GM19467 (cell line): Measurements from ENCODE around the gene SERTAD2.

Experiments used
- ATAC-seq: cut with Tn5 transposase; IDR thresholded peaks from one replicate; pipeline ENCODE4 v1.9.1; 2021; ENCODE audit warnings: mild to moderate bottlenecking, moderate library complexity; ENCODE audit not compliant: unreplicated experiment

The SERTAD2 gene

DNA sequence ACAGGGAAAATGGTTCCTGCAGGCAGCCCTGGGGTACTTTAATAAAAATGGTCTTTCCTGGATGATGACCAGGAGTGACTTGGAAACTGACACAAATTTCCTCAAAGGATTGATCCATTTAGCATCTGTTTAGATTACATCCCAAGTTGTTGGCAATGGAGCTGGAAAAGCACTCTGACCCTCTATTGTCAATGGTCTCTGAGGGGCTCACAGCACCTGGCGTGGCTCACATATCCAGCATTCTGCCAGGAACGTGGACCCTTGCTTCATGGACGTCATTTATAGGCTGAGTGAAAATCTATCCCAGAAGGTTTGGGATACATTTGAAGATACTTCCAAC, 43.8 kb downstream of the SERTAD2 start:
- ATAC-seq = no peak

- ATAC-seq = peak; percentile 39
Measured at GRCh38 chr2:64609227-64609941, 44.3 kb downstream of the SERTAD2 start.

DNA sequence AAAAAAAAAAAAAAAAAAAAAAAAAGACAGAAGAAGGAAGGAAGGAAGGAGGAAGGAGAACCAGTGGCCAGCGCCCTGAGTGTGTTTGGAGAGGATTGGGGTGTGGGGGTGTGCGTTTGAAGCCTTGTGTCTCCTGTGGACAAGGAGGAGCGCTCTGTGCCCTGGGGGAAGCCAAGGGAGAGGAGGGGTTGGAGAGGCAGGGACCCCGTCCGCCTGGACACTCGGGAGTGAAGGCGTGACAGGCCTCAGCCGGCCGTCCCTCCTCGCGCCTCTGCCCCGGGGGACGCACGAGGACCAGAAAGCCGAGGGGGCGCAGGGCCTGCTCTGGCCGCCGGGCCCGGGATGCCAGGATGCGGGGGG, 44.9 kb downstream of the SERTAD2 start:
- ATAC-seq = peak; percentile 2

- ATAC-seq = no peak
Measured at GRCh38 chr2:64607381-64608304, 46.1 kb downstream of the SERTAD2 start.

GRCh38 chr2:64606479-64607363, 47.0 kb downstream of the SERTAD2 start:
- ATAC-seq = peak; percentile 90

- ATAC-seq = no peak
Measured at GRCh38 chr2:64605991-64606478, 47.7 kb downstream of the SERTAD2 start.

- ATAC-seq = no peak
Measured at GRCh38 chr2:64605026-64605471, 48.7 kb downstream of the SERTAD2 start.

DNA sequence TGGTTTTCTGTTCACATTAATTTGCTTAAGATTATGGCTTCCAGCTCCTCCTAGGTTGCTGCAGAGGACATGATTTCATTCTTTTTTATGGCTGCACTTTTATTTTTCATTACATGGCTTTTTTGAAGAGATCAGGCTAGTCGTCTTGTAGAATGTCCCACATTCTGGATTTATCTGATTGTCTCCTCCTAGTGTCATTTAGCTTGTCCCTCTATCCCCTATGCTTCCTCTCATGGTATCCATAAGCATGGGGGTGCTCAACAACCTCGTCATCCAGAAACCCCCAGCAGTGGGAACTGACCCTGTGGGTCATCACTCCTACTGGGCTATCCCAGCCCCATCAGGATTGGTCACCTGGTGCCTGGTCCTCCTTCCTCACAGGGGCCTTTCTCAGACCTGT, 49.6 kb downstream of the SERTAD2 start:
- no peak for ATAC-seq

DNA sequence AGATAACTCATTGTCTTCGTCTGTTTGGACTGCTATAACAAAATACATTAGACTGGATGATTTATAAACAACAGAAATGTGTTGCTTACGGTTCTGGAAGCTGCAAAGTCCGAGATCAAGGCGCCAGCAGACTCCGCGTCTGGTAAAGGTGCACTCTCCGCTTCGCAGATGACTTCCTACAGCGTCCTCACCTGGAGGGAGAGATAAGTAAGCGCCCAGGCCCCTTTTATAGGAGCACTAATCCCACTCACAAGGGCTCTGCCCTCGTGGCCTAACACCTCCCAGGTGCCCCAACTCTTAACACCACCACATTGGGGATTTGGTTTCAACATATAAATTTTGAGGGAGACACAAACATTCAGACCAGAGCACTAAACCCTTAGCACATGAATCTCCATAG, 51.3 kb downstream of the SERTAD2 start:
- ATAC-seq = no peak

GRCh38 chr2:64601785-64602391, 51.8 kb downstream of the SERTAD2 start:
- ATAC-seq = no peak

DNA sequence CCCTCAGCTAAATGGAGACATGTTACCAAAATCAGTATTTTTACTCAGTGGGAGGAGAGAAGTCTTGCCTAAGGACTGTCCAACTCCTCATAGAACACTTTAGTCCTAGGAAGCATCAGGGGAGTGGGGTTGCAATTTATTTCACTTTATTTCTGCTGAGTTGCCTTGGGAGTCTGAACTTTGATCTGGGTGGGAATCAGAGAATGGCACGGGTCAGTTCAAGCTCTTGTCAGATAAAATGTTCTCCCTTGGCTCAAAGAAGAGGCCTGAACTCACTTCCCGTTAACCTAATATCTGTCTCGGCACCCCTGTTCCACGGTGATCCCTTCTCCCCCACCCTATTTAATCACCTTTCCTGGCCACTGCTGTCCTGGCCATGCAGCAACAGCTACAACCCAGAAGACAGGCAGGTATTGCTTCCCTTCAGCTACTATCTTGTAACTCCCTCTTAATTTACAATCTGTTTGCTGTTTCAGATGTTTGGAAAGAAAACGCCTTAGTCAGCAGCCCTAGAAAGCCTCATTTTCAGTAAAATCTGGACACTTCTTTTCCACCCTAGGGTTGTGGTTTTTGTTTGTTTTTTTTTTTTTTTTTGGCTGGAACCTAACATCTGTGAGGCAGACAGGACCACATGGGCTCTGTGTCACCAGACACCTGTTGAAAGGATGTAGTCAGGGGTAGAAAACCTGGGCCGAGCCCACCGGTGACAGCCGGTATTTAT, 52.5 kb downstream of the SERTAD2 start:
- no peak for ATAC-seq

DNA sequence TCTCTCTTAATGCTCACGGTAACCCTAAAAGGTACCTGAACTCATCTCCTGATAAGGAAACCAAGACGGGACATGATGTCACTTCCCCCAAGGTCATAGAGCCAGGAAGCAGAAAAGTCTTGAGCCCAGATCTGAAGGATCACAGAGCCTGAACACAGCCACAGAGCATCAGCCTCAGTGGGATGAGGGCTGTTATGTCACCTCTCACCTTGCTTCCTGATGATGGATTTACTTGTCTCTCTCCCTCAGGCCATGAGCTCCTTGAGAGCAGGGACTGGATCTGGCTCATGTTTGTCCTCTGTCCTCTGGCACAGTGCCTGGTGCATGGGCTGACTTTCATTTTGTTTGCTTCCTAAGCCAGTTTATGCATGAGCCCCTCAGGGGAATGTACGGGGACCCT, 54.2 kb downstream of the SERTAD2 start:
- no peak for ATAC-seq

- no peak for ATAC-seq
Measured at GRCh38 chr2:64598226-64598625, 55.5 kb downstream of the SERTAD2 start.

- no peak for ATAC-seq
Measured at GRCh38 chr2:64595397-64596176, 58.1 kb downstream of the SERTAD2 start.

DNA sequence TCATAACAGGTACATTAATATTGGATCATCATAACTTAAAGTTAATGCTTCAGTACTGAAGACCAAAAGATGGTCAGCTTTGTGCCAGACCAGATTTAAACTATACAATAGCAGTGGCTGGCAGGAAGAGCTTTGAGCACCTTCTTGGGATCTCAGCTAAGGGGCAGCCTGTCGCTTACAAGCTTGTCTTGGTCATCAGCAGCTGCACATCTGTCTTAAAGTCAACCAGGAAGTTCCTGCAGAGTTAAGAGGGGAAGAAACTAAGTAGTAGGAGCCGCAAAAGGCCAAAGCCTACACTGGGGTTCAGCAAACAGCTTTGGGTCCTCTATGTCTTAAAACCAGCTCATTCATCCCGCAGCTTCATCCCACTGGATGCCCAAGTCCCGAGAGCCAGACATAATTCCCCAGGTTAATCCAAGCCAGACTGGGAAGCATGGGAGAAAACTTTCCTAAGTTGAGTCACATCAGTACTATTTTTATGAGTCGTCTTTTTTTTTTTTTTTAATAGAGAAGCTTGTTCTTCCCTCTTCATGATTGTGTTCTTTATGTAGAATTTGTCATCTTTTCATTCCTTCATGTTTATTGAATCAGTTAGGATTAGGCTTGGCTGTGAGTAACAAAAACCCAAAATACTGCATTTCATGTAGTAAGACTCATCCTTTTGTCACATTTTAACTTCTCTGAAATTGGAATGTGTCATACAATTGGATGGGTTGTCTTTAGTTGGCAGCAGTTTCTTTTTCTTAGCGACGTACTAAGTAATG, 59.3 kb downstream of the SERTAD2 start:
- ATAC-seq = no peak

GRCh38 chr2:64593035-64593655, 60.6 kb downstream of the SERTAD2 start:
- ATAC-seq = no peak

DNA sequence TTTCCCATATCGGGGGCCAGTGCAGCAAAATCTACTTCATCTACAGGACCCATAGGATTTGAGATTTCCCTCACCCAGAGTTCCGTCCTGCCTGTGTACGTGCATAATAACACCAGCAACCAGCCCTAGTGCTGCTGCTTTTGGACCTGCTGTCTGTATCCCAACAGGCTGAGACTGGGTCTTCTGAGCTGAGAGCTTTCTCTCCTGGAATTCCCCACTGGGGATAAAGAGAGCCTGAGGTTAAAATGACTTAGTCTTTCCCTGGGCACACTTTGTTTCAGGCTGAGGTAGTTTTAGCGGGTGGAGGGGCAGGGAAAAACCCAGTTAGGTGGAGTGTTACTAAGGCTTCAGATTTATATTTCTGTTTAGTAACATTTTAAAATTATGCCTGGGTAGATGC, 62.5 kb downstream of the SERTAD2 start:
- ATAC-seq = no peak

- ATAC-seq = no peak
Measured at GRCh38 chr2:64587561-64587960, 66.2 kb downstream of the SERTAD2 start.
